HG03439 (cell line): ENCODE results near the gene RANBP3.

Experiments
- ATAC-seq: cut with Tn5 transposase; IDR thresholded peaks from one replicate; pipeline ENCODE4 v1.9.1; 2021; ENCODE audit warnings: mild to moderate bottlenecking, moderate library complexity; ENCODE audit not compliant: unreplicated experiment

RANBP3 gene

DNA sequence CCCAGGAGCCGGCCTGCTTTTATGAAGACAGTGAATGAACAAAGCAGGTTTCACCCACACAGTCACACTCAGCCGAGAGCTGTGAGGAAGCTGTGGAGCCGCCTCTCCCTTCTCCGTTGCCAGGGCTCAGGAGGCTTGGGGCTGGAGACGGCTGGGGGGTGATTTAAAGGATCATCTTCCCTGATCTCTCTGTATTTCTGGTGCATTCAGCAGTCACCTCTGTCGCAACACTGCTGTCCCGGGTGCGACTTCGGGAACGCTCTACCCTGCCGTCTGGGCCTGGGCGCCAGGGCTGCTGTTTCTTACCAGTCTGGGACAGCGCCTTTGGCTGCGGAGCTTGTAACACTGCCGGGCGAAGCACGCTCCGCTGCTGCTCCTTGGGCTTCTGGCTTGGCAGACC lies 45.8 kb downstream of the RANBP3 start:
- no peak for ATAC-seq

- no peak for ATAC-seq
These were observed 46.7 kb downstream of the RANBP3 start for GRCh38 chr19:5931251-5931650.

DNA sequence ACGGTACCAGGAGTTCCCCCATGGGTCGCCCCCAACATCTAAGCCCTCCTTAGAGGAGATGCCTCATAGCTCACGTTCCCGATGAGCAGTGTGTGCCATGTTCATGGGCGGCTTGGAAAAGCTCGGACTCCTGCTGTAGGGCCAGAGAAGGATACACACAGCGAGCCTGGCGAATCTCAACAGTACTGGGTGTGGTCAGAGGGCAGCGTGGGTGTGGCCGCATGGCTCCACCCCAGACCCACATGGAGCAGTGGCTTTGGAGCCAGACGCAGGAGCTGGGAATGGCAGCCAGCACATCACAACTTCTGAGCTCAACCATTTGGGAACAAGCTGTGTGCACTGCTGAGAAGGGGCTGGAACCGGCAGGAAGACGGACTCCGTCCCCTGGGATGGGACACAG lies 48.3 kb downstream of the RANBP3 start:
- no peak for ATAC-seq

- ATAC-seq = no peak
These were observed 48.8 kb downstream of the RANBP3 start for GRCh38 chr19:5929179-5929578.

- ATAC-seq = no peak
These were observed 50.5 kb downstream of the RANBP3 start for GRCh38 chr19:5927441-5927821.

DNA sequence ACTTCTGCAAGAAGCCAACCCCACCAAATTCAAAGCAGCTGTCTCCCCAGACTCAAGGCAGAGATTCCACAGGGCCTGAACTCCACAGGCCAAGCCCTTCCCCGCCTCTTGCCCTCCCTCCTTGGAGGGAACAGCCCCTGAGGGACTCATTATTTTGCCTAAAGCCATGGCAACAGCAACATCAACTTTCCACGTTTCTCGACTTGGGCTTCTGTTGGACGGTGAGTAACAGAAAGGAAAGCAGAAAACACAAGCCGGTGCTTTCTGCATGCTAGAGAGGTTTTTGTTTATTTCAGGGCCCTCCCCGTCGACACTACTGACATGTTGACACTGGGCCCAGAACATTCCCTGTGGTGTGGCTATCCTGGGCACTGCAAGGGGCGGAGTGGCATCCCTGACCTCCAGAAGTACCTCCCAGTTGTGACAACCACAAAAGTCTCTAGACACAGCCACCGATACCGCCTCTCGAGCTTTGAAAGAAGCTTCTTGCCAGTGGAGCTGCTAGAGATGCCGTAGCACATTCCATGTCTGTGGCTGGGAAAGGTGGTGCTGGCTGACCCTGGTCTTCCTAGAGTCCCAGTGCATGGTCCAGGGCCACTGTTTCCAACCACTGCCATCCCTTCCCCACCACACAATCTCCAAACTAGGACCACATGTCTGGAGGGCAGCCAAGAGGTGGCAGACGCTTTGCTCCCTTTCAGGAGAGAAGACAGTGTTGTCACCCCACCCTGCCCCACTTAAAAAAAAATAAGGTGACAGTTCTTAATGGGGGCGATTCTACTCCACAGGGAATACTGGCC lies 51.1 kb downstream of the RANBP3 start:
- no peak for ATAC-seq

- no peak for ATAC-seq
These were observed 52.0 kb downstream of the RANBP3 start for GRCh38 chr19:5925830-5926427.

- ATAC-seq = no peak
These were observed 54.6 kb downstream of the RANBP3 start for GRCh38 chr19:5923356-5923755.

- no peak for ATAC-seq
These were observed 55.8 kb downstream of the RANBP3 start for GRCh38 chr19:5922161-5922545.

DNA sequence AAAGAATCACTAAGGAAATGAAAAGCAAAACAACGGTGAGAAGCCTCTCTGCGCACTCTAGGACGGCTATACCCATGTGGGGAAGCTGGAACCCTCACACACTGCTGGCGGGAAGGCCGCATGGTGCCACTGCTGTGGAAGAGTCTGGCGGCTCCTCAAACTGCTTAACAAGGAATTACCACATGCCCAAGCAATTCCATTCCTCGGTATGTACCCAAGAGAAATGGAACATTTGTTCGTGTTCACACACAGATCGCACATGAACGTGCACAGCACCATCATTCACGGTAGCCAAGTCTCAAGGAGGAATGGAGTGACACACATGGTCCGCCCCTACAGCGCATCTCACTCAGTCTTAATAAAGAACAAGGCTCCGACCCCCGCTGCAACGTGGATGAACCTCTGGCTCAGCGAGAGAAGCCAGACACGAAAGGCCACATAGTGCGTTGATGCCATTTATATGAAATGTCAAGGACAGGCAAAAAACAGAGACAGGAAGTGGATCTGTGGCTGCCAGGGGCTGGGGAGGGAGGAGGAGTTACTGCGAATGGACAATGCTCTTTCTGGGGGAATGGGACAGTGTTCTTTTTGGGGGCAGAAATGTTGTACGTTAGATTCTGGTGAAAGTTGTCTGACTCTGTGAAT lies 56.3 kb downstream of the RANBP3 start:
- no peak for ATAC-seq

GRCh38 chr19:5918463-5919079 lies 59.4 kb downstream of the RANBP3 start:
- ATAC-seq = no peak

- no peak for ATAC-seq
These were observed 60.4 kb downstream of the RANBP3 start for GRCh38 chr19:5917431-5918107.

GRCh38 chr19:5916181-5916708 lies 61.7 kb downstream of the RANBP3 start:
- ATAC-seq = no peak

- ATAC-seq = no peak
These were observed 62.2 kb downstream of the RANBP3 start for GRCh38 chr19:5915782-5916165.

DNA sequence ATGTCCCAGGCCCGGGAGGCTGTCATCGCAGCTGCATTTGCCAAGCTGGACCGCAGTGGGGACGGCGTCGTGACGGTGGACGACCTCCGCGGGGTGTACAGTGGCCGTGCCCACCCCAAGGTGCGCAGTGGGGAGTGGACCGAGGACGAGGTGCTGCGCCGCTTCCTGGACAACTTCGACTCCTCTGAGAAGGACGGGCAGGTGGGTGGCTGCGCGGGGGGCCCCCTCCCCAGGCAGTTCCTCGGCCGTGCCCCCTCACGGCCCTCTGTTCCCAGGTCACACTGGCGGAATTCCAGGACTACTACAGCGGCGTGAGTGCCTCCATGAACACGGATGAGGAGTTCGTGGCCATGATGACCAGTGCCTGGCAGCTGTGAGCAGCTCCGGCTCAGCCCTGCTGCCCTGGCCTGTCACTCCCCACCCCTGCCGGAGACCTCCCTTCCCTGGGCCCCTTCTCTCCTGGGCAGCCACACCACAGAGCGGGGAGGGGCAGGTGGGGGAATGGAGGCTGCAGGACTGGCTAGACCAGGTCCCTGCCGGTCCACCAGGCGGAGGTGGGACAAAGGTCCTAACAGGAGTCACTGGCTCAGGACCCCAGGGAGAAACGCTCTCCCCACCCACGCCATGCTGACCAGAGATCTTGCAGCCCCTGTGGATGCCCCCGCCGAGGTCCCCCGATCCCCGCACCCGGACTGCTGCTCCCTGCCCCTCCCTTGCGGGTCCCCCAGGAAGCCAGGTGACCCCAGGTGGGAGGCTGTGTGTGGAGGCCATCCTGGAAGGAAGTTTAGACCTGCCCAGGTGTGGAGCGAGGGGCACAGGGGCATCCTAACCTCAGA lies 62.8 kb downstream of the RANBP3 start:
- ATAC-seq = no peak

- no peak for ATAC-seq
These were observed 63.6 kb downstream of the RANBP3 start for GRCh38 chr19:5914358-5914774.

- ATAC-seq = no peak
These were observed 64.1 kb downstream of the RANBP3 start, which contains the start of gene CAPS for GRCh38 chr19:5913739-5914357. Gene CAPS, plus strand, starts transcription at chr19:5914254. Its CDS starts 153 bp downstream, at chr19:5914407.

GRCh38 chr19:5911366-5911765 lies 66.6 kb downstream of the RANBP3 start:
- ATAC-seq = no peak

- ATAC-seq = no peak
These were observed 67.4 kb downstream of the RANBP3 start for GRCh38 chr19:5910638-5910907.
